ENCODE results near the gene PPP2R5B. TPM values are rescaled to one million over a fixed set of nuclear protein-coding genes. Genes with fewer than 3 reads are reported as not detected.

The PPP2R5B gene
- total RNA-seq, 2 experiments from 2014 or later = 8.6 to 16.2 TPM

DNA sequence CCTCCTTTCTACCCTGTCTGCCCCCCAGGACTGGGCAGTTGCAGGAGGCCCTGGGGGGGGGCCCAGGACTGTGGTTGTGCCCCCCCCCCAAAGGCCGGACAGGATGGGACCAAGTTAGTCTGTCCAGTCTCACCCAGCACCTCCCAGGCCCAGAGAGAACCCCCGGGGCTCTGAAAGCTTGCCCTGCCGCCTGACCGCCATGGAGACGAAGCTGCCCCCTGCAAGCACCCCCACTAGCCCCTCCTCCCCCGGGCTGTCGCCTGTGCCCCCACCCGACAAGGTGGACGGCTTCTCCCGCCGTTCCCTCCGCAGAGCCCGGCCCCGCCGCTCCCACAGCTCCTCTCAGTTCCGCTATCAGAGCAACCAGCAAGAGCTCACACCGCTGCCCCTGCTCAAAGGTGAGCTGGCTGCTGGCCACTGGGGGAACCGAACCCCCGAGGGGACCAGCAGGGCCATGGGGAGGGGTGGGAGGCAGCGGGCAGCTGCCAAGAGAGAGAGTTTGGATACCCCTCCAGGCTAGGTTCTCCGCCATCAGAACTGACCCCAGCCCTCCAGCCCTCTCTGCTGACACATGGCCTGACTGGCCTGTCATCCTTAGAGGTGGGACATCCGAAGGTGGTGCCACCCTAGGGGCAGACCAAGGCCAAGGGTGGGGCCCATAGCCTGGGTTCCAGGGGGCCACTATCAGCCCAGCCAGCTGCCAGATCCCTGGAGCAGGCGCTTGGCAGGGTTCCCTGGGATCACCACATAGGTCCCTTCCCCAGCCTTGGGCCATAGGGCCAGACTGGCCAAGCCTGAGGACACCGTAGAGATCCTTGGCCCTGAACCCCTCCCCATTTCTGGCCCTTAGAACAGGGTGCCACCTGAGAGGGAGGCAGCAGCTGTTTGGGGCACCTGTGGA, 1.3 kb downstream of the PPP2R5B start:
- no TSS peak for BruUV-seq (replicated peaks)
- Histone ChIP-seq H3K36me3 (ENCODE audit: insufficient read depth, low read length) (peaks cover 4% of the 10 kb centered on the region; the same call in 1 of the 2 replicates), H3K79me2 (ENCODE audit: insufficient read depth, low read depth, low read length) (no peaks in the 10 kb centered on the region; the same call in 1 of the 2 replicates), H3K4me1 (ENCODE audit: insufficient read depth, low read length, poor library complexity, severe bottlenecking) (peaks cover 18% of the 10 kb centered on the region), H3K9me3 (ENCODE audit: low read length) (no peaks in the 10 kb centered on the region), H3K4me3 (ENCODE audit: low read depth, low read length, poor library complexity, severe bottlenecking) (peak overlapping the region; percentile 78), H3K9me2 (ENCODE audit: insufficient read depth, low read length) (no peaks in the 10 kb centered on the region), H3K27ac (ENCODE audit: low read depth, low read length, poor library complexity, severe bottlenecking) (no peak overlapping the region), H2AFZ (ENCODE audit: low read length) (no peak overlapping the region), H4K20me1 (ENCODE audit: insufficient read depth, low read length) (no peaks in the 10 kb centered on the region), H3K4me2 (ENCODE audit: low read length) (peak overlapping the region; percentile 84)
- intact Hi-C loops (cut with micrococcal nuclease; ENCODE audit: unreplicated experiment) = loop anchor here (2.0 kb wide), 1 partner anchor 87 kb away; no protein-coding TSS in a partner anchor
- TF ChIP-seq EZH2phosphoT487 (IDR thresholded peaks at IDR 0.05; ENCODE audit: borderline replicate concordance, low read depth, low read length) = no peak
- TF ChIP-seq, protein P1, sequence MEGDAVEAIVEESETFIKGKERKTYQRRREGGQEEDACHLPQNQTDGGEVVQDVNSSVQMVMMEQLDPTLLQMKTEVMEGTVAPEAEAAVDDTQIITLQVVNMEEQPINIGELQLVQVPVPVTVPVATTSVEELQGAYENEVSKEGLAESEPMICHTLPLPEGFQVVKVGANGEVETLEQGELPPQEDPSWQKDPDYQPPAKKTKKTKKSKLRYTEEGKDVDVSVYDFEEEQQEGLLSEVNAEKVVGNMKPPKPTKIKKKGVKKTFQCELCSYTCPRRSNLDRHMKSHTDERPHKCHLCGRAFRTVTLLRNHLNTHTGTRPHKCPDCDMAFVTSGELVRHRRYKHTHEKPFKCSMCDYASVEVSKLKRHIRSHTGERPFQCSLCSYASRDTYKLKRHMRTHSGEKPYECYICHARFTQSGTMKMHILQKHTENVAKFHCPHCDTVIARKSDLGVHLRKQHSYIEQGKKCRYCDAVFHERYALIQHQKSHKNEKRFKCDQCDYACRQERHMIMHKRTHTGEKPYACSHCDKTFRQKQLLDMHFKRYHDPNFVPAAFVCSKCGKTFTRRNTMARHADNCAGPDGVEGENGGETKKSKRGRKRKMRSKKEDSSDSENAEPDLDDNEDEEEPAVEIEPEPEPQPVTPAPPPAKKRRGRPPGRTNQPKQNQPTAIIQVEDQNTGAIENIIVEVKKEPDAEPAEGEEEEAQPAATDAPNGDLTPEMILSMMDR (conservative IDR thresholded peaks at IDR 0.05; ENCODE audit: low read length) = no peak
- POLR2A ChIA-PET = no interaction called here
- CTCF ChIA-PET (ENCODE audit: unreplicated experiment) = interaction anchor here (1.1 kb wide), 1 partner anchor 9 kb away, joined by 3 read pairs; no protein-coding TSS in a partner anchor
- no peak for DNase-seq (ENCODE audit: low spot score)

DNA sequence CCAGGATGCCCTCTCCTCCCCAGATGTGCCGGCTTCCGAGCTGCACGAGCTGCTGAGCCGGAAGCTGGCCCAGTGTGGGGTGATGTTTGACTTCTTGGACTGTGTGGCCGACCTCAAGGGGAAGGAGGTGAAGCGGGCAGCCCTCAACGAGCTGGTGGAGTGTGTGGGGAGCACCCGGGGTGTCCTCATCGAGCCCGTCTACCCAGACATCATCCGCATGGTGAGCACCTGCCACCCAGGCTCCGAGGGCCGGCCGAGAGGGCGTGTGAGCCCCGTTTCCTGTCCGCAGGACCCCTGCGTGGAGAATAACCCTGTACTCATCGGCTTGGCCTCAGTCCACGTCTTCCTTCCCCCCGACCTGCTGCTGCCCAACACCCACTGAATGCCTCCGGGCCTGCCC, 2.2 kb downstream of the PPP2R5B start:
- intact Hi-C loops (cut with micrococcal nuclease; ENCODE audit: unreplicated experiment) = no loop called here
- peaks cover 18% of the 10 kb centered on the region for H3K4me1 ChIP-seq (ENCODE audit: insufficient read depth, low read length, poor library complexity, severe bottlenecking)
- POLR2A ChIA-PET = interaction anchor here (0.6 kb wide), 1 partner anchor 84 kb away, joined by 3 read pairs; no protein-coding TSS in a partner anchor
- peaks cover 11% of the 10 kb centered on the region; the same call in 1 of the 2 replicates for H3K36me3 ChIP-seq (ENCODE audit: insufficient read depth, low read length)
- no peaks in the 10 kb centered on the region for H3K9me3 ChIP-seq (ENCODE audit: low read length)
- BruUV-seq (replicated peaks) = no TSS peak
- no peak overlapping the region for H3K4me2 ChIP-seq (ENCODE audit: low read length)
- no peaks in the 10 kb centered on the region for H4K20me1 ChIP-seq (ENCODE audit: insufficient read depth, low read length)
- no peak for TF ChIP-seq EZH2phosphoT487 (IDR thresholded peaks at IDR 0.05; ENCODE audit: borderline replicate concordance, low read depth, low read length)
- TF ChIP-seq, protein P1 (conservative IDR thresholded peaks at IDR 0.05; ENCODE audit: low read length) = no peak
- H3K9me2 ChIP-seq (ENCODE audit: insufficient read depth, low read length) = no peaks in the 10 kb centered on the region
- DNase-seq (ENCODE audit: low spot score) = no peak
- no peak overlapping the region for H2AFZ ChIP-seq (ENCODE audit: low read length)
- H3K4me3 ChIP-seq (ENCODE audit: low read depth, low read length, poor library complexity, severe bottlenecking) = no peak overlapping the region
- CTCF ChIA-PET (ENCODE audit: unreplicated experiment) = interaction anchor here (1.1 kb wide), 1 partner anchor 8 kb away, joined by 3 read pairs; no protein-coding TSS in a partner anchor
- H3K79me2 ChIP-seq (ENCODE audit: insufficient read depth, low read depth, low read length) = no peaks in the 10 kb centered on the region; the same call in 1 of the 2 replicates
- H3K27ac ChIP-seq (ENCODE audit: low read depth, low read length, poor library complexity, severe bottlenecking) = no peak overlapping the region

Measured in OCI-LY7 (cell line).